ENCODE data around the gene GPX2. TPM values are rescaled to one million over a fixed set of nuclear protein-coding genes. Genes with fewer than 3 reads are reported as not detected.

The GPX2 gene
- total RNA-seq, 1 donor from 2014 or later, result not detected

DNA sequence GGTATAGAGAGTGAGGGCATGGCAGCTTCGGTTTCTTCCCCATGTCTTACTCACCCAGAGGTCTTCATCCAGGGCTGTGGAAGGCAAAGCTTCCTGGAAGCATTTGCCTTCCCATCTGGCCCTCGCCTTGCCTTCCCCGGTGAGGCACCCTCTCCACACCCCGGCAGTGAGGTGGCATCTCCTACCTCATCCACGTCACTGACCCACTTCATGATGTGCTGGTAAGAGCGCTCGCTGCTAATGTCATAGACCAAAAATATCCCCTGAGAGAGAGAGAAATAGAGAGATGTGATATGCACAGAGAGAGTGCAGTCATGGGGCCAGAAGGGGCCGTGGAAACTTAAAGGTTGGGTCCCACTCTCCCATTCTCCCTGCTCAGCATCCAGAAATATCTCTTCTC, 8.3 kb upstream of the GPX2 start:
- no peak overlapping the region for H3K4me3 ChIP-seq
- TF ChIP-seq CTCF (IDR thresholded peaks at IDR 0.05), result no peak
- H3K27me3 ChIP-seq (ENCODE audit: low read depth), result no peaks in the 10 kb centered on the region
- no peak overlapping the region for H3K27ac ChIP-seq
- DNase-seq (no peak), ATAC-seq (no peak)
- H3K9me3 ChIP-seq, result no peaks in the 10 kb centered on the region
- H3K36me3 ChIP-seq, result peaks cover 11% of the 10 kb centered on the region
- intact Hi-C loops (cut with DNase I), result no loop called here
- H3K4me1 ChIP-seq, result no peaks in the 10 kb centered on the region

DNA sequence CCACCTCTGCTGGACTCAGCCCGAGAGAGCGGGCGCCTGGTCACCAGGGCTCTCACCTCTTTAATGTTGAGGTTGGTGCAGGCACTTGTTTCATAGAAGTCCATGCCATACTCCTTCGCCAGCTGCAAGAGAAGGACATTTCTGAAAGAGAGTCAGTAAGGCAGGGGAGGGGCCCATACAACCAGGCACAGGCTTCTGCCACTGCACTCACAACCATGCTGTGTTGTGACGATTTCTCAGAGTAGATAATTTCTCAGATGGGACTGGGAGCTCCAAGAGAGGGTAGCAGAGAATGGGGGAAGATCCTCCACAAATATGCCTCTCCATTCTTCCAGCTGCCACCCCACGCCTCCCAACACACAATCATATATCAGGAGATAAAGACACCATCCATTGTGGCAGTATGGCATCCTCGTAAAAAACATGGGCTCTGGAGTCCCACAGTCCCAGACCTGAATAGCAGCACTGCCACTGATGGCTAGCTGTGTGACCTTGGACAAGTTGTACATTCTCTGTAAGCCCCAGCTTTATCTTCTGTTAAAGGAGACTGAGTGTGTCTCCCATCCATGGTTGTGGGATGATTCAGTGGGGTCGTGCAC, 6.2 kb upstream of the GPX2 start:
- DNase-seq (no peak), ATAC-seq (no peak)
- H3K36me3 ChIP-seq, result peaks cover 16% of the 10 kb centered on the region
- H3K27ac ChIP-seq, result no peak overlapping the region
- no peak overlapping the region for H3K4me3 ChIP-seq
- H3K9me3 ChIP-seq, result no peaks in the 10 kb centered on the region
- no peaks in the 10 kb centered on the region for H3K4me1 ChIP-seq
- TF ChIP-seq CTCF (IDR thresholded peaks at IDR 0.05), result no peak
- H3K27me3 ChIP-seq (ENCODE audit: low read depth), result no peaks in the 10 kb centered on the region
- intact Hi-C loops (cut with DNase I), result no loop called here

- peaks cover 20% of the 10 kb centered on the region for H3K36me3 ChIP-seq
- no peak overlapping the region for H3K4me3 ChIP-seq
- intact Hi-C loops (cut with DNase I), result no loop called here
- H3K27ac ChIP-seq, result no peak overlapping the region
- ATAC-seq, result no peak
- no peak for DNase-seq
- no peaks in the 10 kb centered on the region for H3K4me1 ChIP-seq
- no peaks in the 10 kb centered on the region for H3K27me3 ChIP-seq (ENCODE audit: low read depth)
- no peaks in the 10 kb centered on the region for H3K9me3 ChIP-seq
- no peak for TF ChIP-seq CTCF (IDR thresholded peaks at IDR 0.05)
Observed at GRCh38 chr14:64947710-64948611, 5.4 kb upstream of the GPX2 start.

GRCh38 chr14:64946310-64947045, 3.9 kb upstream of the GPX2 start:
- Histone ChIP-seq H3K4me1 (no peaks in the 10 kb centered on the region), H3K27ac (no peak overlapping the region), H3K27me3 (ENCODE audit: low read depth) (no peaks in the 10 kb centered on the region), H3K9me3 (no peaks in the 10 kb centered on the region), H3K36me3 (peaks cover 27% of the 10 kb centered on the region), H3K4me3 (no peak overlapping the region)
- intact Hi-C loops (cut with DNase I), result no loop called here
- TF ChIP-seq CTCF (IDR thresholded peaks at IDR 0.05), result no peak
- ATAC-seq (no peak), DNase-seq (no peak)

DNA sequence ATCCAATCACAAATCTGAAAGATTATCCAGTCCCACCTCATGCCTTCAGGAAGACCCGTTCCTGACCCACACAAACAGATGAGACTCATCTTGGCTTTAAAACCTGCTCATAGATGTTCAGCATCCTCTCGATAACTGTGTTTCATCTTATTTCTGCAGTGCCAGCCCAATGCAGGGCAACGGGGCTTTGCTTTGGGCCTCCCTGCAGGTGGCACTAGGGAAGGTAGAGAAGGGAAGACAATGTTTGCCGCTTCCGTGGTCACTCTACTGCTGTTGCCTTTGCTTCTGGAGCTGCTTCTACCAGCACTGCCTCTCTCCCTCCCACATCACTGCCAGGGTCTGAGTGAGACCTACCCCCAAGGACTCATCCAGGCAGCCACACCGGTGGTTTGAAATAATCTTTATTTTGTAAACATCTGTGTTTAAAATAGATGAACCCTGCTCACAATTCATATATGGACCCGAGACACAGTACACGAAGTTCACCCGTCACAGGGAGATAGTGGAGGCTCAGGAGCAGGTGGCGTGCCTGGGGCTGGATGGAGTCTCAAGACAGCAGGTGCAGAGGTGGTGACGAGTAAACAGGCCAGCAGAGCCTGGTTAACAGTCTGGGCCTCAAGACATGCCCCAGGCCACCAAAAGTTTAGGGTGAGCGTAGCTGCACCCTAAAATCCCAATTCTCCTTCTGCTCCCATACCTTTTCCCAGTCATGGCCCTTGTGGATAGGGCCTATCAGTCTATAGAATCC, 3.1 kb upstream of the GPX2 start:
- H3K36me3 ChIP-seq, result peaks cover 31% of the 10 kb centered on the region

More for the DNA sequence above, 3.1 kb upstream of the GPX2 start:
- Histone ChIP-seq H3K4me1 (no peaks in the 10 kb centered on the region), H3K27ac (no peak overlapping the region), H3K9me3 (no peaks in the 10 kb centered on the region), H3K4me3 (no peak overlapping the region), H3K27me3 (ENCODE audit: low read depth) (no peaks in the 10 kb centered on the region)
- TF ChIP-seq CTCF (IDR thresholded peaks at IDR 0.05), result no peak
- DNase-seq (no peak), ATAC-seq (no peak)
- intact Hi-C loops (cut with DNase I), result no loop called here
